HFF-Myc (cell line): Measurements from ENCODE around the gene ADAM20.
"Not testable (repeated sequence)": the region's sequence is repeated elsewhere in the genome, so short reads cannot be mapped to it uniquely, and the experiment has no call there.

Experiments used
- DNase-seq: peaks from one replicate; pipeline ENCODE4 v3.0.0-alpha.2; 2011; ENCODE audit warnings: low read depth; ENCODE audit errors: extremely low read depth
- H3K4me3 ChIP-seq: replicated peaks from 2 replicates; pipeline ENCODE4 v1.5.1; 2011; ENCODE audit warnings: low read depth, mild to moderate bottlenecking, control low read depth, low read length
- TF ChIP-seq, protein P1 (sequence below): IDR thresholded peaks from 2 replicates; pipeline ENCODE4 v1.5.1; 2012; ENCODE audit warnings: mild to moderate bottlenecking, low read depth, low read length, control low read depth; ENCODE audit errors: missing control alignments

ADAM20 gene

DNA sequence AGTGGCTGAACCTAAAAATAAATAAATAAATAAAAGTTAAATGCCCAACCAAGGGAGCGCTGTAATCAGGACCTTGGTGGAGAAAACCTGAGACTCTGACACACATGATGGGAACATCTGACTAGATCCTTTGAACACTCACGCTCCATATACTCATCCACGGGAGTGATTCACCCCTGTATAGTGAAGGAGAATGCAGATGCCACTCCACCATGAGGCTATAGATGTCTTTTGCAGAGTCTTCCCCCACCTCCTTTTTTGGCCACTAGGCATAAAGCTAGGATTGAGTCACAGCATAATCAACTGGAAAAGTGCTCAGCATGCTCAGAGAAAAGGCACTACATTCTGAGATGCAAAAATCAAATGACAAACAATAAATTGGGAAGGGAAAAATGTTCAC, 19.0 kb downstream of the ADAM20 start:
- no peak overlapping the region for H3K4me3 ChIP-seq
- no peak for DNase-seq
- TF ChIP-seq, protein P1, sequence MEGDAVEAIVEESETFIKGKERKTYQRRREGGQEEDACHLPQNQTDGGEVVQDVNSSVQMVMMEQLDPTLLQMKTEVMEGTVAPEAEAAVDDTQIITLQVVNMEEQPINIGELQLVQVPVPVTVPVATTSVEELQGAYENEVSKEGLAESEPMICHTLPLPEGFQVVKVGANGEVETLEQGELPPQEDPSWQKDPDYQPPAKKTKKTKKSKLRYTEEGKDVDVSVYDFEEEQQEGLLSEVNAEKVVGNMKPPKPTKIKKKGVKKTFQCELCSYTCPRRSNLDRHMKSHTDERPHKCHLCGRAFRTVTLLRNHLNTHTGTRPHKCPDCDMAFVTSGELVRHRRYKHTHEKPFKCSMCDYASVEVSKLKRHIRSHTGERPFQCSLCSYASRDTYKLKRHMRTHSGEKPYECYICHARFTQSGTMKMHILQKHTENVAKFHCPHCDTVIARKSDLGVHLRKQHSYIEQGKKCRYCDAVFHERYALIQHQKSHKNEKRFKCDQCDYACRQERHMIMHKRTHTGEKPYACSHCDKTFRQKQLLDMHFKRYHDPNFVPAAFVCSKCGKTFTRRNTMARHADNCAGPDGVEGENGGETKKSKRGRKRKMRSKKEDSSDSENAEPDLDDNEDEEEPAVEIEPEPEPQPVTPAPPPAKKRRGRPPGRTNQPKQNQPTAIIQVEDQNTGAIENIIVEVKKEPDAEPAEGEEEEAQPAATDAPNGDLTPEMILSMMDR, result no peak

DNA sequence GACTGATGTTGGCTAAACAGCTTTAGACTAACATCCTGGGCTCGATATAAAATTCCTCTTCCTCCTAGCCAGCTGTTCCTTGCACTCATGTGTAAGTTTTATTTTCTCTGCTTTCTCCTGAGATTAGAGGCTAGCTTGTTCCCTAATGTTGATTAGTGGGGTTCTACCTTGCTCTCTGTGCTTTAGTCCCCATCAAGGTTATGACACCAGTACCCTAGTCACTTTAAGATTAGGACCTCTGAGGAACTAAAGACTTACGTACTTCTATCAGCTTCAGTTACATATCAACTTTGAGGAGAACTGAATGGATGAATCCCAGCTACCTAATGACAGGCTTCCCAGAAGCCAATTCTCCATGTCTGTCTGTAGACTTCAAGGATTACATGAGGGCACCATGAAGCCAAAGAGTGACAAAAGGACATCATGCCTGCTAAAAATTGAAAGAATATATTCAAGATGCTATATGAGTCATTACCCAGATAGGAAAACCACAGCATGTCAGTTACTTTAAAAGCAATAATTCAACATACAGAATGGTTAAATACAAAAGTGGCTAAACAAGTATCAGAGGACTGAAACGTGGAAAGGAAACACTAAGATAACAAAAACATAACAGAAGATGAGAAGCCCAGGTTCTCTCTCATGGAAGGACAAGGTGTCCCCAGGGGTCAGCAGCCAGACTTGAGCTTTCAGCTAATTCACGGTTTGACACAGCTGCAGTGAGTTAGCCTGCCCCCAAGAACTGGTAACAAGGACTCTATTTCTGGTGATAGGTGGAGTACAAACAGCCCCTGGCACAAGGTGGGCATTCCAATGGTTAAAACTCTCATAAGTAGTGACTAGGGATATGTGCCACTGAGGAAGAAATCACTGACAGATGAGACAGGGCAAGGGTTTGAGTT, 20.4 kb downstream of the ADAM20 start:
- DNase-seq, result no peak
- H3K4me3 ChIP-seq, result no peak overlapping the region
- TF ChIP-seq, protein P1, result no peak

DNA sequence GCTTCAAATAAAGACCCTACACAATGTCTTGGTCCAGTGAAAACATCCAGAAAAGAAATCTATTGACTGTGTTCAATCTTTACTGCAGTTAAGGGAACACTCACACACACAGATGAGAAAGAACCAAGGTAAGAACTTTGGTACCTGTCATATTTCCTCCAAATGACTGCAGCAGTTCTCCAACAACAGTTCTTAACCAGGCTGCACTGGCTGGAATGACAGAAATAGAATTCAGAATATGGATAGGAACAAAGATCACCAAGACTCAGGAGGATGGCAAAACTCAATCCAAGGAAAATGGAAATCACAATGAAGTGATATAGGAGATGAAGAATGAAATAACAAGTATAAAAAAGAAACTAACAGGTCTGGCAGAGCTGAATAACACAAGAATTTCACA, 36.6 kb downstream of the ADAM20 start:
- H3K4me3 ChIP-seq, result no peak overlapping the region
- TF ChIP-seq, protein P1, result no peak
- DNase-seq, result no peak

DNA sequence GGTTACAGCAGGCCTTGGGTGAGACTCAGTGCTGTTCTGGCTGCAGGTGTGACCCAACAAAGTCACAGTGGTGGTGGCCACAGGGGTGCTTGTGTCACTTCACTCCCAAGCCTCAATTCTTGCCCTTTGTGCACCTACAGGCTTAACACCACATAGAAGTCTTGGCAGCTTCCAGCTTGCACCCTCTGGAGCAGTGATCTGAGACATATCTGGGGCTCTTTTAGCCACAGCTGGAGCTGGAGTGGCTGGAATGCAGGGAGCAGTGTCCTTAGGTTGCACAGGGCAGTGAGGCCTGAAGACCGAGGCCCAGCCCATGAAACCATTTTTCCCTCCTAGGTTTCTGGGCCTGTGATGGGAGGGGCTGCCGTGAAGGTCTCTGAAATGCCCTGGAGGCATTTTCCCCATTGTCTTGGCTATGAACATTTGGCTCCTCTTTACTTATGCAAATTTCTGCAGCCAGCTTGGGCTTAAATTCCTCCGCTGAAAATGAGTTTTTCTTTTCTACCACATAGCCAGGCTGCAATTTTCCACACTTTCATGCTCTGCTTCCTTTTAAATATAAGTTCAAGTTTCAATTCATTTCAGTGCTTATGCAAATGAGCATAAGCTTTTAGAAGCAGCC, 45.1 kb downstream of the ADAM20 start:
- no peak for DNase-seq
- H3K4me3 ChIP-seq, result no peak overlapping the region
- TF ChIP-seq, protein P1, result no peak

DNA sequence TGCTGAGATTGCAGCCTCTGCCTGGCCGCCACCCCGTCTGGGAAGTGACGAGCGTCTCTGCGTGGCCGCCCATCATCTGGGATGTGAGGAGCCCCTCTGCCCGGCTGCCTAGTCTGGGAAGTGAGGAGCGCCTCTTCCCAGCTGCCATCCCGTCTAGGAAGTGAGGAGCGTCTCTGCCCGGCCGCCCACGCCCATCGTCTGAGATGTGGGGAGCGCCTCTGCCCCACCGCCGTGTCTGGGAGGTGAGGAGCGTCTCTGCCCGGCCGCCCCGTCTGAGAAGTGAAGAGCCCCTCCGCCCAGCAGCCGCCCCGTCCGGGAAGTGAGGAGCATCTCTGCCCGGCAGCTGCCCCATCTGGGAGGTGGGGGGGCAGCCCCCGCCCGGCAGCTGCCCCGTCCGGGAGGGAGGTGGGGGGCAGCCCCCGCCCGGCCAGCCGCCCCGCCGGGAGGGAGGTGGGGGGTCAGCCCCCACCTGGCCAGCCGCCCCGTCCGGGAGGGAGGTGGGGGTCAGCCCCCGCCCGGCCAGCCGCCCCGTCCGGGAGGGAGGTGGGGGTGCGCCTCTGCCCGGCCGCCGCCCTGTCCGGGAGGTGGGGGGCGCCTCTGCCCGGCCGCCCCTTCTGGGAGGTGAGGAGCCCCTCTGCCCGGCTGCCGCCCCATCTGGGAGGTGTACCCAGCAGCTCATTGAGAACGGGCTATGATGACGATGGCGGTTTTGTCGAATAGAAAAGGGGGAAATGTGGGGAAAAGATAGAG, 57.3 kb downstream of the ADAM20 start:
- not testable (repeated sequence) for H3K4me3 ChIP-seq, DNase-seq

DNA sequence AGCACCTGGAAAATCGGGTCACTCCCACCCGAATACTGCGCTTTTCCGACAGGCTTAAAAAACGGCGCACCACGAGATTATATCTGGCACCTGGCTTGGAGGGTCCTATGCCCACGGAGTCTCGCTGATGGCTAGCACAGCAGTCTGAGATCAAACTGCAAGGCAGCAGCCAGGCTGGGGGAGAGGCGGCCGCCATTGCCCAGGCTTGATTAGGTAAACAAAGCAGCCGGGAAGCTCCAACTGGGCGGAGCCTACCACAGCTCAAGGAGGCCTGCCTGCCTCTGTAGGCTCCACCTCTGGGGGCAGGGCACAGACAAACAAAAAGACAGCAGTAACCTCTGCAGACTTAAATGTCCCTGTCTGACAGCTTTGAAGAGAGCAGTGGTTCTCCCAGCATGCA, 59.3 kb downstream of the ADAM20 start:
- not testable (repeated sequence) for DNase-seq, H3K4me3 ChIP-seq

DNA sequence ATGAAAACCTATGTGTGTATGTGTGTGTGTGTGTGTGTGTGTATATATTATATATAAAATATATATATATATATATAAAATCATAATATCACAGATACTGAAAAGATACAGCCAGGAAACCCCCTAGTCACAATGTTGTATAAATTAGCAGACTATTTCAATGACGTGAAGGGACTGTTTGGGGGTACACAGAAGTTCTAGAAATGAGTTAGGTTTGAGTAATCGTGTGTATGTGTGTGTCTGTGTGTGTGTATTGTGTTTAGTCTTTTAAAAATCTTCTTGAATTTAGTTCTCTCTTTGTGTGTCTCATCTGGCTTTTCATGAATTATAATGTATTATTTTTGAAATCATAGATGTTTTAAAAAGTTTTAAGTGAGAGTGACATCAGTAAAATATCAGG, 61.0 kb downstream of the ADAM20 start:
- no peak overlapping the region for H3K4me3 ChIP-seq
- DNase-seq, result no peak
- TF ChIP-seq, protein P1, result no peak
